Stimulated activated naive CD8-positive, alpha-beta T cell treated with anti-CD3 and anti-CD28 coated beads, Interleukin-15, amount 100 ng/mL, for 72 hours (primary cell): ENCODE results near the gene ZNF609.
"Not testable (repeated sequence)": the region's sequence is repeated elsewhere in the genome, so short reads cannot be mapped to it uniquely, and the experiment has no call there.

Experiments
- ATAC-seq: fragments of 150-1000 bp; cut with Tn5 transposase; 2 replicates; pipeline ENCODE4 v1.10.0; 2021; ENCODE audit warnings: mild to moderate bottlenecking, moderate library complexity
- DNase-seq, 2 donors: peaks; one replicate each; pipeline ENCODE4 v3.0.0; 2021 to 2022
- H3K27ac Mint-ChIP-seq, 2 donors: one replicate each; pipeline ENCODE4 v1.8.0; 2022; ENCODE audit warnings: mild to moderate bottlenecking in 2 of 2, mixed read lengths in 2 of 2, moderate library complexity in 2 of 2
- H3K27me3 Mint-ChIP-seq: one replicate; pipeline ENCODE4 v1.8.0; 2022; ENCODE audit warnings: mixed read lengths
- H3K4me1 Mint-ChIP-seq: one replicate; pipeline ENCODE4 v1.8.0; 2022; ENCODE audit warnings: mild to moderate bottlenecking, mixed read lengths
- H3K4me3 Mint-ChIP-seq, 2 donors: one replicate each; pipeline ENCODE4 v1.8.0; 2022; ENCODE audit warnings: mild to moderate bottlenecking in 2 of 2, mixed read lengths in 2 of 2, moderate library complexity in 1 of 2
- H3K9me3 Mint-ChIP-seq, 2 donors: one replicate each; pipeline ENCODE4 v1.8.0; 2022; ENCODE audit warnings: mixed read lengths in 2 of 2

The ZNF609 gene

DNA sequence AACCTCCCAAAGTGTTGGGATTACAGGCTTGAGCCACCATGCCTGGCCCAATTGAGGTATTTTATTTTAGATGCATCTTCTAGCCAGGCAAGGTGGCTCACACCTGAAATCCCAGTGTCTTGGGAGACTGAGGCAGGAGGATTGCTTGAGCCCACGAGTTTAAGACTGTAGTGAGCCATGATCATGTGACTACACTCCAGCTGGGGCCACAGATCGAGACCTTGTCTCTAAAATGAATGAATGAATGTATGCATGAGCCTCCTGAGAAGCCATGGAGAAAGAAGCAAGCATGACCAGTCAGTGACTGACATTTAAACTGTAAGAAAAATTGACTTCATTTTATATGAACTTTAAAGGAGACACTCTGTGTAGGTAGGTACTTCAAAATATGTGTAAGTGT lies 105.7 kb downstream of the ZNF609 start:
- Mint-ChIP-seq H3K9me3 (no peaks in the 10 kb centered on the region), H3K27ac (no peak overlapping the region), H3K4me1 (peaks cover 61% of the 10 kb centered on the region), H3K27me3 (no peaks in the 10 kb centered on the region), H3K4me3 (no peak overlapping the region)
- DNase-seq = no peak
- ATAC-seq = no peak

DNA sequence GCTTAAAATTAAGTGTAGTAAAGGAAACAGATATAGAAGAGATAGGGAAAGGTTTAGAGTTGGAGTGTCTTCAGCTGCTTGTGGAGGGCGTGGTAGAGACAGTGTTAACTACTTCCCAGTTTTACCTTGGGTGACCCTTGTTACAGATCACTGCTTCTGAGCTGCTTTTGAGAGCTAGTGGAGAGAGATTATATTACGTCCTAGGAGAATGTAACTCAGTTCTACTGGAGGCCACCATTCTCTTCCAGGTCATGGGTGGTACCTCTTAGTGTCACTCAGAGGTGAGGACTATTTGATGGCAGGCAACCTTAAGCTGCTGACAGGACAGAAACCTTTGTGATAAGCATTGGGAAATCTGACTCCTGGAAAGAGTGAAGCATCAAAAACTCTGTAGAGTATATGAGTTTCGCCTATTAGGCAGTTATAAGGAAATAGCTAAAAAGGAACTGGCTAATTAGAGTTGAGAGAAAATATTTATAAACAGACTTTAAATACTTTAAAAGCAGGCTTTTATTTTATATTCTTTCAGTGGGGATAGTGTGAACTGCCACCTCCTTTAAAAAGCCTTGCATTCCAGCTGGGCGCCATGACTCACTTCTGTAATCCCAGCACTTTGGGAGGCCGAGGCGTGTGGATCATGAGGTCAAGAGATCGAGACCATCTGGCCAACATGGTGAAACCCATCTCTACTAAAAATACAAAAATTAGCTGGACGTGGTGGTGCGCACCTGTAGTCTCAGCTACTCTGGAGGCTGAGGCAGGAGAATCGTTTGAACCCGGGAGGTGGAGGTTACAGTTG lies 106.5 kb downstream of the ZNF609 start:
- H3K4me1 Mint-ChIP-seq = peaks cover 60% of the 10 kb centered on the region
- DNase-seq (no peak), ATAC-seq (no peak)
- no peaks in the 10 kb centered on the region for H3K27me3 Mint-ChIP-seq
- no peak overlapping the region for H3K27ac Mint-ChIP-seq
- H3K4me3 Mint-ChIP-seq = no peak overlapping the region
- H3K9me3 Mint-ChIP-seq = no peaks in the 10 kb centered on the region

DNA sequence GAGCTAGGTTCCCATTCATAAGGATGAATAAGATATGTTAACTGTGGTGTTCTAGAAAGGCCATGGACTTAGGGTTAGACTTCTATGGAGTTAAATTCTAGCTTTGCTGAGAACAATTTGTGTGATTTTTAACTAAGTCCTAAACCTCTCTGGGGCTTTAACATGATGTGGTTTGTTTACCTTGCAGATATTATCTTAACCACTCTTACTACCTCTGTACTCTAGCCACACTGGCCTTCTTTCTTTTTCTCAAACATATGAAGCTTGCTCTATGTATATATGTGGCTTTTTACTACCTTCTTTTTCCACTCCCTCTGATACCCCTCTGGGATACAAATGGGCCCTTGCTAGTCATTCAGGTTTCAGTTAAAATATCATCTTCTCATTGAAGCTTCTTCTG lies 108.4 kb downstream of the ZNF609 start:
- H3K27ac Mint-ChIP-seq = peak overlapping the region in 1 of 2 donors; percentile 28
- ATAC-seq (peak; percentile 72), DNase-seq (no peak)
- H3K27me3 Mint-ChIP-seq = no peaks in the 10 kb centered on the region
- H3K4me1 Mint-ChIP-seq = peaks cover 74% of the 10 kb centered on the region
- H3K4me3 Mint-ChIP-seq = no peak overlapping the region
- H3K9me3 Mint-ChIP-seq = no peaks in the 10 kb centered on the region

DNA sequence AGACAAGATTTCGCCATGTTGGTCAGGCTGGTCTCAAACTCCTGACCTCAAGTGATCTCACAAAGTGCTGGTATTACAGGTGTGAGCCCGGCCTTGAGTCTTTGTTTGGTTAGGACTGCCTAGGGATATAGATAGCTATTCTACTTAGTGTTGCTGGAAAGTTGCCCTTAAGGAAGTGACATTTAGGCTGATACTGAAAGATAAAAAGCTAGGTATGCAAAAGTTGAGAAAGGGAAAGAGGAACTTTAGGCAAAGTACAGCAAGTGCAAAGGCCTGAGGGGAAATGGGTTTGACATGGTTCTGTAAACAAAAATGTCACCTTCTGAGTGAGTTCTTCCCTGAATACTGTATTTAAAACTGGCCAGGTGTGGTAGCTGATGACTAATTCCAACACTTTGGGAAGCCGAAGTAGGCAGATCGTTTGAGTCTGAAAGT lies 111.5 kb downstream of the ZNF609 start:
- ATAC-seq = peak; percentile 70
- Mint-ChIP-seq H3K4me3 (no peak overlapping the region), H3K4me1 (peaks cover 65% of the 10 kb centered on the region), H3K9me3 (no peaks in the 10 kb centered on the region), H3K27ac (peak overlapping the region; percentile 79 to 91), H3K27me3 (no peaks in the 10 kb centered on the region)
- no peak for DNase-seq

DNA sequence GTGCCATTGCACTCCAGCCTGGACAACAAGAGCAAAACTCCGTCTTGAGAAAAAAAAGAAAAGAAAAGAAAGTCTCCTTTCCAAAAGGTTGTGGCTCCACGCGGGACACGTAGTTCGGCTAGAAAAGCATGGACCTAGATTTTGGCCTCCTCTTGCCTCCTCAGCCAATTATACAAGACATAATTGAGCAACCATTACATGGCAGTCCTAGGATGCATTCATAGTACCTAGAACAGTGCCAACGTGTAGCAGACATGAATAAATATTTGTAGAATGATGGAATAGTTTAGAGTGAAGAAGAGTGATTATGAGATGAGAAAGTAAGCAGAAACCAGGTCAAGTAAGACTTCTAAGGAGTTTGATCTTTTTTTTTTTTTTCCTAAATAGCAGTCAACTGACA lies 112.5 kb downstream of the ZNF609 start:
- H3K27me3 Mint-ChIP-seq = no peaks in the 10 kb centered on the region
- H3K4me3 Mint-ChIP-seq = no peak overlapping the region
- H3K9me3 Mint-ChIP-seq = no peaks in the 10 kb centered on the region
- no peak for DNase-seq
- no peak for ATAC-seq
- H3K27ac Mint-ChIP-seq = no peak overlapping the region
- H3K4me1 Mint-ChIP-seq = peaks cover 64% of the 10 kb centered on the region

DNA sequence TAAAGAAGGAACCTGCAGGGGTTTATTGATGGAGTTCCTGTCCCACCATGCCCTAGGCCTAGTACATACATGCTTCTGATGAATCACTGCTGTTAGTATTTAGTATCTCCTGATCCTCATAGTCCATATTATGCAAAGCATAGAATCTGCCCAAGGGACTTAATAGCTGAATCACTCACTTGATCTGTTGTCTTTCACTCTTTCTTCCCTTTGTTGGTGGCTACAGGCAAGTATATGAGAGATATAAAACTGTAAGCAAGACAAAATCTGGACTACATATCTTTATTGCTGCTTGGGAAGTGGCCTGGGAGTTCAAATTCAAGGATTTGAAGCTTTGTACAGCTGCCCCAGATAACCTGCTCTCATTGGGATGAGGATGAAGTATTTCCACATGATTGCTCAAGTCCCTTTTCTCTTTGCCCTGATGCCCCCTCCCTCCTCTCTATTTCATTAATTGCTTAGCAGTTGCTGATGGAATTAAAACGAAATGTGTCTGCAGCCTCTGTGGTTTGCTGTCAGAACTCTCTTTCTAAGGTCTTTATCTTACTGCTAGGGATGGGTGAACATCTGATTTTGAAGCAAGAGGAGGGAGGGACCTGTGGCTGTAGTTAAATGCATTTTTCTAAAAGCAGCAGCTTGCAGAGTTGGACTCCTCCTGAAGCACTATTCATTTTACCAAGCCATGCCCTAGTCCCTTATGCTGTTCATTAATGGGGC lies 114.1 kb downstream of the ZNF609 start:
- Mint-ChIP-seq H3K4me3 (no peak overlapping the region), H3K9me3 (no peaks in the 10 kb centered on the region), H3K27me3 (no peaks in the 10 kb centered on the region), H3K27ac (peak overlapping the region; percentile 64 to 81), H3K4me1 (peaks cover 48% of the 10 kb centered on the region)
- DNase-seq (no peak), ATAC-seq (peak; percentile 37)

DNA sequence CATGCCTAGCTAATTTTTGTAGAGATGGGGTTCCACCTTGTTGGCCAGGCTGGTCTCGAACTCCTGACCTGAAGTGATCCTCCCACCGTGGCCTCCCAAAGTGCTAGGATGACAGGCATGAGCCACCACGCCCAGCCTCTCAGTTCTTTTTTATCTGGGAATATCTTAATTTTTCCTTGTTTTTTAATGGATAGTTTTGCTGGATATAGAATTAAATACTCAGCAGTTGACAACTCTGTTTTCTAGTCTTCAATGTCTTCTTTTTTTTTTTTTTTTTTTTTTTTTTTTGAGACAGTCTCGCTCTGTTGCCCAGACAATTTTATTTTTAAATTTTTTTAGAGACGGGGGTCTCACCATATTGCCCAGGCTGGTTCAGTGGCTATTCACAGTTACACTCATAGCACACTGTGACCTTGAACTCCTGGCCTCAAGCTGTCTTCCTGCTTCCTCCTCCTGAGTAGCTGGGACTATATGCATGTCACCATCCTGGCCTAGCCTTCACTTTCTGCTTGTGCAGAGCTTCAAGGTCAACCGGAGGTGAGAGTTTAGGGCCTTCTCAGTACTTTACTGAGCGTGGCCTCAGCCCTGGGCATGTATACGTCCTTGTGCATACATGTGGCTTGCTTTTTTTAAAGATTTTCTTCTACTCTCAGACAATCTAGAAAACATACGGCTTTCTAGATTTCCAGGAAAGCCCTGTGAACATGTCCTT lies 120.5 kb downstream of the ZNF609 start:
- no peak for DNase-seq
- peaks cover 0 to 10% of the 10 kb centered on the region in 2 donors for H3K9me3 Mint-ChIP-seq
- no peak overlapping the region for H3K27ac Mint-ChIP-seq
- peaks cover 31% of the 10 kb centered on the region for H3K4me1 Mint-ChIP-seq
- ATAC-seq = no peak
- H3K4me3 Mint-ChIP-seq = no peak overlapping the region
- H3K27me3 Mint-ChIP-seq = no peaks in the 10 kb centered on the region

DNA sequence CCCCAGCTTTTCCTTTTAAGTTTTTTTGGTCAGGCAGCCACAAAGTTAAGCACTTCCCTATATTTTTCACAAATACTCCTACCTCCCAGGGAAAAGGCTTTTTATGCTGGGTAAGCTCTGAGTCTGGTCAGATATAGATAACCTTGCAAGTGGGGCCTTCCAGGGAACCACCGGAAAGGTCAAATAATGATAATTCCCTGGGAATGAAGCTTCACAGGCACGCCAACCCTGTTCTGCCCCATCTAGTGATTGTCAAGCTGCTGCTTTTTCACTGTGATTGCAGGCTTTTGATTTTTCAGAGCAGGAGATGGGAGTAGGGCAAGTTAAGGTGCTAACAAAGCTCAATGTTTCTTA lies 121.0 kb downstream of the ZNF609 start:
- H3K27ac Mint-ChIP-seq = no peak overlapping the region
- no peak for DNase-seq
- ATAC-seq = no peak
- H3K4me1 Mint-ChIP-seq = peaks cover 37% of the 10 kb centered on the region
- no peaks in the 10 kb centered on the region for H3K27me3 Mint-ChIP-seq
- H3K9me3 Mint-ChIP-seq = peaks cover 0 to 10% of the 10 kb centered on the region in 2 donors
- no peak overlapping the region for H3K4me3 Mint-ChIP-seq

DNA sequence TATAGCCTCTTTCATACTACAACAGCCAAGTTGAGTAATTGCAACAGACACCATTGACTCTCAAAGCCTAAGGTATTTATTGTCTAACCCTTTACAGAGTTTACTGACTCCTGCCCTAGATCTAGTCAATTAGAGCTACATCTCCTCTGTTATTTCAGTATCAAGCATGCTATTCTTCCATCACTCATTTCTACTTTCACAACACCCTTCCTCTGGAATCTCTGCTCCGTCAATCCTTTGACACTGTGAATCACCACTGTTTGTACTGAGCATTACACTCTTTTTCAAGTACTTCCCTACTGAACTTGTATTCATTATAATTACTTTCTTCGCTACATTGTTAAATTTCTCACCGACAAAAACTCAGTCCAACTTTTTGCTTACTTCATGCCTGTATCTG lies 121.8 kb downstream of the ZNF609 start:
- H3K4me1 Mint-ChIP-seq = peaks cover 45% of the 10 kb centered on the region
- H3K4me3 Mint-ChIP-seq = no peak overlapping the region
- no peaks in the 10 kb centered on the region for H3K27me3 Mint-ChIP-seq
- no peak for DNase-seq
- no peak overlapping the region for H3K27ac Mint-ChIP-seq
- H3K9me3 Mint-ChIP-seq = peaks cover 0 to 10% of the 10 kb centered on the region in 2 donors
- ATAC-seq = no peak

DNA sequence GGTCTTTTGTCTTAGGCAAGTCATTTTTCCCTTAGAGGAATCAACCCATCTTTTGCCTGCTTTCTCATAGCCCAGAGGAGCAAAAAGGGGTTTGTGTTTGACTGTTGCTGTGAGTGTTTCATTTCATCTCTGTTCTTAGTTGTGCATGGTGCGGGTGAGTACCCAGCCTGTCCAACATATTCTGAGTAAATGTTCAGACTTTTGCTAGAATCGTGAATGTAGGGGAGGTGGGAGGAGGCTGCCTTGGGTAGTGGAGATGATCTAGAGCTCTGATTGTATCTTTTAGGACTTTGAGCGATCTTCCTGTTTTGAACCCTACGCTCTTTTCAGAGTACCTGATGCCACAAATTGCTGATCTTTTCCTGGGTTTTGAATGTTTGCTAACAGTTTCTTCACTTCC lies 123.1 kb downstream of the ZNF609 start:
- ATAC-seq (peak; percentile 71), DNase-seq (no peak)
- Mint-ChIP-seq H3K27ac (peak overlapping the region; percentile 67 to 79), H3K4me1 (peaks cover 56% of the 10 kb centered on the region), H3K4me3 (peak overlapping the region; percentile 48 to 72), H3K27me3 (no peaks in the 10 kb centered on the region), H3K9me3 (peaks cover 0 to 10% of the 10 kb centered on the region in 2 donors)

DNA sequence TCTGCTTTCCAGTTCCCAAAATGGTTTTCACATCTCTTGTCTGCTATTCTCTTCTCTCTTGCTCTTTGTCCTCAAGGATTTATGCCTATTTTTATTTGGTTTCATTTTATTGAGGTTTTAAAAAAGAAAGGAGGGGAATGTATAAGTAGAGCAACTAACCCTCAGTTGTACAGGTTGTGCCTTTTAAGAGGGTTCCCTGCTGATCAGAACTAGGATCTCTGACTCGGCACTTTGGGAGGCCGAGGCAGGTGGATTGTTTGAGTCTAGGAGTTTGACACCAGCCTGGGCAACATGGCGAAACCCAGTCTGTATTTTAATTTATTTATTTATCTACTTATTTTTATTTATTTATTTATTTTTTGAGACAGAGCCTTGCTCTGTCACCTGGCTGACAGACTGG lies 123.6 kb downstream of the ZNF609 start:
- ATAC-seq (no peak), DNase-seq (no peak)
- Mint-ChIP-seq H3K4me1 (peaks cover 61% of the 10 kb centered on the region), H3K27ac (peak overlapping the region; percentile 67 to 79), H3K4me3 (peak overlapping the region; percentile 48 to 72), H3K27me3 (no peaks in the 10 kb centered on the region), H3K9me3 (peaks cover 0 to 10% of the 10 kb centered on the region in 2 donors)

DNA sequence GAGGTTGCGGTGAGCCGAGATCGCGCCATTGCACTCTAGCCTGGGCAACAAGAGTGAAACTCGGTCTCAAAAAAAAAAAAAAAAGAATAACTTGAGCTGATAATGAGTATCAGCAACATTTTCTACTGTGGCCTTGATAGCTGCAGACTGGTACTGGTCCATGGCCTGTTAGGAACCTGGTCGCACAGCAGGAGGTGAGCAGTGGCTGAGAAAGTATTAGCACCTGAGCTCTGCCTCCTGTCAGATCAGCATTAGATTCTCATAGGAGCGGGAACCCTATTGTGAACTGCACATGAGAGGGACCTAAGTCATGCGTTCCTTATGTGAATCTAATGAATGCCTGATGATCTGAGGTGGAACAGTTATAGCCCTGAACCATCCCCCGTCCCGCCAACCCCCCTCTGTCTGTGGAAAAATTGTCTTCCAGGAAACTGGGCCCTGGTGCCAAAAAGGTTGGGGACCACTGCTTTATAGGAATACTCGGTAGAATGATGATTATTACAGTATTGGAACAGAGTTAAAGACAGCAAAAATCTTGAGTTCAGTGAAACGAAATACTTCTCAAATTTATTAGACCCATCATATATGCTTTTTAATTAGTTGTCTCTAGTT lies 126.0 kb downstream of the ZNF609 start:
- H3K27me3 Mint-ChIP-seq = no peaks in the 10 kb centered on the region
- peaks cover 72% of the 10 kb centered on the region for H3K4me1 Mint-ChIP-seq

DNA sequence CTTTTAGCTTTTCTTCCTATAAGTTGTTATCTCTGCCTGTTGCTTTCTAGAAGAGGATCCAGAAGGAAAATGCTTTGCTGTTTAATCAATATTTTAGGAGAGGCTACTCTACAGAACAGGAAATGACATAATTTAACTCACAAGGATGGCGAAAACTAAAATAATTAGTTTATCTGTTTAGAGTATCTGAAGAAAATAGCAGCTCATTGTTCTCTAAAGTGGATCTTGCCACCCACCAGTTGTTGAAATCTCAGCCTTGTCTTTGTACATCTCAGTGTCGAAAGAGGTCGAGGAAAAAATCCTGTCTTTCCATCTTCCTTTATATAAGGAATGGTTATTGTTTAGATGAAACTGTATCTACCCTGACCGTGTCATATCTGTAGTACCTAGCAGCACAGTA lies 126.6 kb downstream of the ZNF609 start:
- H3K27ac Mint-ChIP-seq = peak overlapping the region; percentile 23 to 34
- ATAC-seq (no peak), DNase-seq (no peak)
- no peaks in the 10 kb centered on the region for H3K9me3 Mint-ChIP-seq
- H3K27me3 Mint-ChIP-seq = no peaks in the 10 kb centered on the region
- H3K4me3 Mint-ChIP-seq = no peak overlapping the region
- peaks cover 66% of the 10 kb centered on the region for H3K4me1 Mint-ChIP-seq

More for the DNA sequence above, 126.0 kb downstream of the ZNF609 start:
- no peak overlapping the region for H3K27ac Mint-ChIP-seq
- ATAC-seq (no peak), DNase-seq (no peak)
- no peaks in the 10 kb centered on the region for H3K9me3 Mint-ChIP-seq
- no peak overlapping the region for H3K4me3 Mint-ChIP-seq

DNA sequence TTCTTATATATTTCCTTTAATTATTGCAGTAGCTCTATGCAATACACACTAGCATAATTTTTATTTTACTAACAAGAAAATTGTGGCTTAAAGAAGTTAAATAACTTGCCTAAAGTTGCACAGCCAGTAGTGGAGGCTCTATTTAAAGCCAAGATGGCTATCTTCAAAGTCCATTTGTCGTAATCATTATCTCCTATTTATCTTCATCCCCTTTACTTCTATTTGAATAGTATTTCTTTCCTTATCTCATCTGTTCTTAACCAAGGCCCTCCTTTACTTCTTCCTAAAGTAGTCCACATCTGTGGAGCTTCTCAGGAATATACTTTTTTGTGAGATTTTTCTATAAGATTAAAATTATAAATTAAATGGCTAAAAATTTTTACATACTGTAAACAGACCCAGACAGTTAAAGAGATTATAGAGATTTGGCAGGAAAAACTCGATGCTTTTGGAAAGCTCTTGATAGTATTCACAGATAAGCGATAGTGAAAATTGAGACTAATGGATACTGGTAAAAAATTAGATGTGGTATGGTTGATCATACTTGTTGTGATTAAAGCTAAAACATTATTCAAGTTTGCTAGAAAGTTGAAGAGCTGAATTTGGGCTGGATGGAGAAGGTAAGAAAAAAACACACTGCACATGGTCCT lies 129.2 kb downstream of the ZNF609 start:
- no peak for DNase-seq
- Mint-ChIP-seq H3K27ac (no peak overlapping the region), H3K27me3 (no peaks in the 10 kb centered on the region), H3K9me3 (no peaks in the 10 kb centered on the region), H3K4me3 (no peak overlapping the region), H3K4me1 (peaks cover 59% of the 10 kb centered on the region)
- ATAC-seq = no peak

DNA sequence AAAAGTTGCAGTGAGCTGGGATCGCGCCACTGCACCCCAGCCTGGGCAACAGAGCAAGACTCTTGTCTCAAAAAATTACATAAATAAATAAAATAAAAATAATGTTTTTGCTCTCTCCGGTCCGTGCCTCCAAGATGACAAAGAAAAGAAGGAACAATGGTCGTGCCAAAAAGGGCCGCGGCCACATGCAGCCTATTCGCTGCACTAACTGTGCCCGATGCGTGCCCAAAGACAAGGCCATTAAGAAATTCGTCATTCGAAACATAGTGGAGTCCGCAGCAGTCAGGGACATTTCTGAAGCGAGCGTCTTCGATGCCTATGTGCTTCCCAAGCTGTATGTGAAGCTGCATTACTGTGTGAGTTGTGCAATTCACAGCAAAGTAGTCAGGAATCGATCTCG lies 132.5 kb downstream of the ZNF609 start:
- H3K4me1 Mint-ChIP-seq = peaks cover 60% of the 10 kb centered on the region
- not testable (repeated sequence) for H3K27ac Mint-ChIP-seq, DNase-seq, H3K27me3 Mint-ChIP-seq, ATAC-seq, H3K9me3 Mint-ChIP-seq, H3K4me3 Mint-ChIP-seq
